GM19238 (cell line): ENCODE measurements around the gene SLC22A23.

Experiments used
- DNase-seq: peaks from one replicate; pipeline ENCODE4 v3.0.0; 2011; ENCODE audit warnings: low spot score; ENCODE audit not compliant: insufficient read length

The SLC22A23 gene

GRCh38 chr6:3304500-3305215 is 152.2 kb downstream of the SLC22A23 start:
- DNase-seq: no peak

- no peak for DNase-seq
Observed at GRCh38 chr6:3303795-3304411, 152.9 kb downstream of the SLC22A23 start.

- no peak for DNase-seq
Observed at GRCh38 chr6:3301506-3301905, 155.3 kb downstream of the SLC22A23 start.

- DNase-seq: no peak
Observed at GRCh38 chr6:3299221-3299620, 157.6 kb downstream of the SLC22A23 start.

- no peak for DNase-seq
Observed at GRCh38 chr6:3297909-3298308, 158.9 kb downstream of the SLC22A23 start.

- no peak for DNase-seq
Observed at GRCh38 chr6:3297006-3297405, 159.8 kb downstream of the SLC22A23 start.

- DNase-seq: no peak
Observed at GRCh38 chr6:3296537-3296936, 160.3 kb downstream of the SLC22A23 start.

GRCh38 chr6:3296078-3296477 is 160.8 kb downstream of the SLC22A23 start:
- DNase-seq: no peak

- no peak for DNase-seq
Observed at GRCh38 chr6:3294921-3295871, 161.7 kb downstream of the SLC22A23 start.

- DNase-seq: no peak
Observed at GRCh38 chr6:3294396-3294795, 162.5 kb downstream of the SLC22A23 start.

- no peak for DNase-seq
Observed at GRCh38 chr6:3293271-3294155, 163.3 kb downstream of the SLC22A23 start.

GRCh38 chr6:3292431-3293197 is 164.2 kb downstream of the SLC22A23 start:
- no peak for DNase-seq

GRCh38 chr6:3291987-3292386 is 164.9 kb downstream of the SLC22A23 start:
- no peak for DNase-seq

- no peak for DNase-seq
Observed at GRCh38 chr6:3291346-3291745, 165.5 kb downstream of the SLC22A23 start.

GRCh38 chr6:3290931-3291211 is 166.0 kb downstream of the SLC22A23 start:
- DNase-seq: no peak

GRCh38 chr6:3290149-3290930 is 166.5 kb downstream of the SLC22A23 start:
- DNase-seq: no peak

- no peak for DNase-seq
Observed at GRCh38 chr6:3289664-3290055, 167.2 kb downstream of the SLC22A23 start.

GRCh38 chr6:3288711-3289663 is 167.9 kb downstream of the SLC22A23 start:
- no peak for DNase-seq
